ENCODE results near the gene WDR53.

Gene WDR53

GRCh38 chr3:196596355-196596754, 28.0 kb upstream of the WDR53 start:
- Histone ChIP-seq H3K9me3 (replicated peaks; ENCODE audit: insufficient read depth, low read length) (no peaks in the 10 kb centered on the region), H4K20me1 (ENCODE audit: insufficient read depth, low read length) (no peaks in the 10 kb centered on the region), H2AFZ (ENCODE audit: low read length) (no peak overlapping the region), H3K4me3 (ENCODE audit: low read length) (no peak overlapping the region), H3K9ac (ENCODE audit: low read length) (no peak overlapping the region), H3K27ac (ENCODE audit: low read length) (no peak overlapping the region), H3K79me2 (ENCODE audit: low read length) (no peaks in the 10 kb centered on the region), H3K27me3 (replicated peaks; ENCODE audit: insufficient read depth, low read length) (no peaks in the 10 kb centered on the region; the same call in 1 of the 2 replicates), H3K9me2 (replicated peaks; ENCODE audit: insufficient read depth, low read length) (no peaks in the 10 kb centered on the region), H3K4me2 (ENCODE audit: low read depth, low read length) (no peak overlapping the region), H3F3A (ENCODE audit: insufficient read depth, low read length) (no peaks in the 10 kb centered on the region), H3K36me3 (replicated peaks; ENCODE audit: insufficient read depth, low read length) (no peaks in the 10 kb centered on the region), H3K4me1 (ENCODE audit: low read length) (no peaks in the 10 kb centered on the region; the same call in 1 of the 2 replicates)
- no peak for DNase-seq
- TF ChIP-seq EZH2 (optimal IDR thresholded peaks at IDR 0.05; ENCODE audit: low read depth, low read length) (no peak), EZH2phosphoT487 (IDR thresholded peaks at IDR 0.05; ENCODE audit: low read length) (no peak), CTCF (IDR thresholded peaks at IDR 0.05; ENCODE audit: low read length) (no peak)

GRCh38 chr3:196590279-196590678, 21.9 kb upstream of the WDR53 start:
- no peak for DNase-seq
- no peak for TF ChIP-seq EZH2 (optimal IDR thresholded peaks at IDR 0.05; ENCODE audit: low read depth, low read length)
- TF ChIP-seq EZH2phosphoT487 (IDR thresholded peaks at IDR 0.05; ENCODE audit: low read length), result no peak
- TF ChIP-seq CTCF (IDR thresholded peaks at IDR 0.05; ENCODE audit: low read length), result no peak
- H3K27me3 ChIP-seq (replicated peaks; ENCODE audit: insufficient read depth, low read length), result no peaks in the 10 kb centered on the region
- no peak overlapping the region for H3K4me3 ChIP-seq (ENCODE audit: low read length)
- no peak overlapping the region for H3K9ac ChIP-seq (ENCODE audit: low read length)
- H3K36me3 ChIP-seq (replicated peaks; ENCODE audit: insufficient read depth, low read length), result no peaks in the 10 kb centered on the region; the same call in 1 of the 2 replicates
- H3K79me2 ChIP-seq (ENCODE audit: low read length), result no peaks in the 10 kb centered on the region
- H2AFZ ChIP-seq (ENCODE audit: low read length), result no peak overlapping the region
- H3K9me2 ChIP-seq (replicated peaks; ENCODE audit: insufficient read depth, low read length), result no peaks in the 10 kb centered on the region
- H3K4me2 ChIP-seq (ENCODE audit: low read depth, low read length), result no peak overlapping the region
- no peaks in the 10 kb centered on the region for H3F3A ChIP-seq (ENCODE audit: insufficient read depth, low read length)
- H3K9me3 ChIP-seq (replicated peaks; ENCODE audit: insufficient read depth, low read length), result no peaks in the 10 kb centered on the region
- H4K20me1 ChIP-seq (ENCODE audit: insufficient read depth, low read length), result no peaks in the 10 kb centered on the region
- H3K4me1 ChIP-seq (ENCODE audit: low read length), result no peaks in the 10 kb centered on the region
- no peak overlapping the region for H3K27ac ChIP-seq (ENCODE audit: low read length)

- H3K4me3 ChIP-seq (ENCODE audit: low read length), result no peak overlapping the region
- H3K9ac ChIP-seq (ENCODE audit: low read length), result no peak overlapping the region
- peaks cover 36% of the 10 kb centered on the region for H3K79me2 ChIP-seq (ENCODE audit: low read length)
- H3K9me2 ChIP-seq (replicated peaks; ENCODE audit: insufficient read depth, low read length), result no peaks in the 10 kb centered on the region
- TF ChIP-seq EZH2phosphoT487 (IDR thresholded peaks at IDR 0.05; ENCODE audit: low read length) (no peak), EZH2 (optimal IDR thresholded peaks at IDR 0.05; ENCODE audit: low read depth, low read length) (no peak), CTCF (IDR thresholded peaks at IDR 0.05; ENCODE audit: low read length) (no peak)
- no peaks in the 10 kb centered on the region for H3K9me3 ChIP-seq (replicated peaks; ENCODE audit: insufficient read depth, low read length)
- H3K27ac ChIP-seq (ENCODE audit: low read length), result no peak overlapping the region
- H4K20me1 ChIP-seq (ENCODE audit: insufficient read depth, low read length), result no peaks in the 10 kb centered on the region
- H2AFZ ChIP-seq (ENCODE audit: low read length), result no peak overlapping the region
- H3K36me3 ChIP-seq (replicated peaks; ENCODE audit: insufficient read depth, low read length), result peaks cover 4% of the 10 kb centered on the region
- H3F3A ChIP-seq (ENCODE audit: insufficient read depth, low read length), result no peaks in the 10 kb centered on the region
- H3K27me3 ChIP-seq (replicated peaks; ENCODE audit: insufficient read depth, low read length), result no peaks in the 10 kb centered on the region
- H3K4me1 ChIP-seq (ENCODE audit: low read length), result no peaks in the 10 kb centered on the region
- no peak for DNase-seq
- no peak overlapping the region for H3K4me2 ChIP-seq (ENCODE audit: low read depth, low read length)
Observed at GRCh38 chr3:196585044-196585757, 16.8 kb upstream of the WDR53 start.

All from MM.1S (cell line).